Glutamatergic neuron (in vitro differentiated cells): Measurements from ENCODE around the gene ATP9B. TPM values are rescaled to one million over a fixed set of nuclear protein-coding genes. Genes with fewer than 3 reads are reported as not detected.

ENCODE experiments used
- DNase-seq: peaks from one replicate; pipeline ENCODE4 v3.0.0; 2022
- H3K27ac Mint-ChIP-seq: one replicate; pipeline ENCODE4 v1.8.0; 2020; ENCODE audit warnings: mild to moderate bottlenecking, mixed read lengths, inconsistent platforms; ENCODE audit not compliant: unreplicated experiment
- H3K27me3 Mint-ChIP-seq: one replicate; pipeline ENCODE4 v1.8.0; 2020; ENCODE audit warnings: mild to moderate bottlenecking, moderate library complexity, mixed read lengths, inconsistent platforms; ENCODE audit not compliant: unreplicated experiment
- H3K36me3 Mint-ChIP-seq: one replicate; pipeline ENCODE4 v1.8.0; 2020; ENCODE audit warnings: mild to moderate bottlenecking, mixed read lengths, inconsistent platforms; ENCODE audit not compliant: unreplicated experiment
- H3K4me1 Mint-ChIP-seq: one replicate; pipeline ENCODE4 v1.8.0; 2020; ENCODE audit warnings: mild to moderate bottlenecking, low read depth, mixed read lengths, inconsistent platforms; ENCODE audit not compliant: unreplicated experiment
- H3K4me3 Mint-ChIP-seq: one replicate; pipeline ENCODE4 v1.8.0; 2020; ENCODE audit warnings: mild to moderate bottlenecking, mixed read lengths, inconsistent platforms; ENCODE audit not compliant: unreplicated experiment
- H3K9me3 Mint-ChIP-seq: one replicate; pipeline ENCODE4 v1.8.0; 2020; ENCODE audit warnings: mild to moderate bottlenecking, moderate library complexity, mixed read lengths, inconsistent platforms; ENCODE audit not compliant: unreplicated experiment
- total RNA-seq: library from RNA; stranded (reverse); fragmentation: NEBNext Ultra II Directional; extraction: Animal tissue kit (Norgen Biotek cat#: 25700); gene quantifications from one replicate; pipeline ENCODE4 v1.2.1, GENCODE V29; 2021; ENCODE audit not compliant: unreplicated experiment
- TF ChIP-seq, protein P1 (sequence below): fragments of 200-600 bp; sonication (generic); IDR thresholded peaks from one replicate; pipeline ENCODE4 v1.5.0; 2021; ENCODE audit not compliant: partially characterized antibody, unreplicated experiment

Gene ATP9B
- total RNA-seq, 1 donor from 2014 or later = 62.6 TPM

DNA sequence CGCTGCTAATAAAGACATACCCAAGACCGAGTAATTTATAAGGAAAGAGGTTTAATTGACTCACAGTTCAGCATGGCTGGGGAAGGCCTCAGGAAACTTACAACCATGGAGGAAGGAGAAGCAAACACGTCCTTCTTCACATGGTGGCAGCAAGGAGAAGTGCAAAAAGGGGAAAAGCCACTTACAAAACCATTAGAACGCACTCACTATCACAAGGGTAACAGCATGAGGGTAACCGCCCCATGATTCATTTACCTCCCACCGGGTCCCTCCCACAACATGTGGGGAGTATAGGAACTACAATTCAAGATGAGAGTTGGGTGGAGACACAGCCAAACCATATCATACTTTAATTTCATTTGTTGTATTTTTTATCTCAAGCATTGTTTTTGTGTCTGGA is 67.5 kb downstream of the ATP9B start:
- DNase-seq = no peak
- Mint-ChIP-seq H3K27ac (no peak overlapping the region), H3K4me1 (peaks cover 2% of the 10 kb centered on the region), H3K9me3 (peaks cover 2% of the 10 kb centered on the region), H3K36me3 (no peaks in the 10 kb centered on the region), H3K4me3 (no peak overlapping the region), H3K27me3 (no peaks in the 10 kb centered on the region)
- TF ChIP-seq, protein P1, sequence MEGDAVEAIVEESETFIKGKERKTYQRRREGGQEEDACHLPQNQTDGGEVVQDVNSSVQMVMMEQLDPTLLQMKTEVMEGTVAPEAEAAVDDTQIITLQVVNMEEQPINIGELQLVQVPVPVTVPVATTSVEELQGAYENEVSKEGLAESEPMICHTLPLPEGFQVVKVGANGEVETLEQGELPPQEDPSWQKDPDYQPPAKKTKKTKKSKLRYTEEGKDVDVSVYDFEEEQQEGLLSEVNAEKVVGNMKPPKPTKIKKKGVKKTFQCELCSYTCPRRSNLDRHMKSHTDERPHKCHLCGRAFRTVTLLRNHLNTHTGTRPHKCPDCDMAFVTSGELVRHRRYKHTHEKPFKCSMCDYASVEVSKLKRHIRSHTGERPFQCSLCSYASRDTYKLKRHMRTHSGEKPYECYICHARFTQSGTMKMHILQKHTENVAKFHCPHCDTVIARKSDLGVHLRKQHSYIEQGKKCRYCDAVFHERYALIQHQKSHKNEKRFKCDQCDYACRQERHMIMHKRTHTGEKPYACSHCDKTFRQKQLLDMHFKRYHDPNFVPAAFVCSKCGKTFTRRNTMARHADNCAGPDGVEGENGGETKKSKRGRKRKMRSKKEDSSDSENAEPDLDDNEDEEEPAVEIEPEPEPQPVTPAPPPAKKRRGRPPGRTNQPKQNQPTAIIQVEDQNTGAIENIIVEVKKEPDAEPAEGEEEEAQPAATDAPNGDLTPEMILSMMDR = no peak

DNA sequence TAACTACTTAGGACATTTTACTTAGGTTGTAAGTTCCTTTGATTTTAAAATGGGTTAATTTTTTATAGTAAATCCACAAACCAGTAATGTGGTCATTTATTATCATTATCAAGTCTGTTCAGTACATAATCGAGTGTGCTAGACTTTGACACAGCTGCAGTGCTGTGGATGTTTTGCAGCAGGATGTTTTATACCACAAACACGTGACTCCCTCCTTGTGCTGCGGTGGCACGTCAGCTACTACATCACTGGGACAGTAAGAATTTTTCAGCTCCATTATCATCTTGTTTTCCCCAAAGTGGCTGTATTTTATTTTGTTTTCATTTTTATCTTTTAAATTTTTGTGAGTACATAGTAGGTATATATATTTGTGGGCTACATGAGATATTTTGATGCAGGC is 70.0 kb downstream of the ATP9B start:
- no peak overlapping the region for H3K4me3 Mint-ChIP-seq
- H3K9me3 Mint-ChIP-seq = peaks cover 2% of the 10 kb centered on the region
- H3K36me3 Mint-ChIP-seq = no peaks in the 10 kb centered on the region
- TF ChIP-seq, protein P1 = no peak
- no peak overlapping the region for H3K27ac Mint-ChIP-seq
- DNase-seq = no peak
- peaks cover 2% of the 10 kb centered on the region for H3K4me1 Mint-ChIP-seq
- peaks cover 2% of the 10 kb centered on the region for H3K27me3 Mint-ChIP-seq

DNA sequence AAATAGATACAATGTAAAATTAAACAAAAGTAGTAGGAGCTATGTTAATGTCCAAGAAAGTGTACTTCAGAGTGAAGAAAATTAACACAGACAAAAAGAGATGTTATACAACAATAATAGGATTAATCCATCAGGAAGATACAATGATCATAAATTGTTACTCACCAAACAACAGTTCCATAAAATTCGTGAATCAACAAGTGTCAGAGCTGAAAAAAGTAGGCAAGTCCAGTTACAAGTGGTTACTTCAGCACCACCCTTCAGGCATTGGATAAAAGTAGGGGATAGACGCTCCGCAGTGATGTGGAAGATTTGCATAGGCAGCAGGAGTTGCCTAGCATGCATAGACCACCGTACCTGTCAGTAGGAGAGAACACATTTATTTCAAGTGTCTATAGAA is 77.8 kb downstream of the ATP9B start:
- peaks cover 5% of the 10 kb centered on the region for H3K36me3 Mint-ChIP-seq

DNA sequence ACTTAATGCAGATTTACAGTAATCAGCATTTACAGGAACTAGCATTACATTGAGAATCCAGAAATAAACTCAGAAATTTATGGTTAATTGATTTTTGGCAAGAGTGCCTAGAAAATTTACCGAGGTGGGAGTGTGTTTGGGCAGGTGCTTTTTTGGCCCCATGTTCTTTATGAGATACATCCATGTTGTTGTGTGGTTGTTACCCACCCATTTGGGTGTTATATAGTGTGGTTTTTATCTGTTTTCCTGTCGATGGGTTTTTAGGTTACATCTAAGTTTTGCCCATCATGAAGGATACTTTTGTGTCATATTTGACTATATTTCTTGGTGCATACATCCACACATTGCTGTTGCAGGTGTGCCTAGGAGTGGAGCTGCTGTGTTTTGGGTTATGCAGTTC is 82.0 kb downstream of the ATP9B start:
- Mint-ChIP-seq H3K9me3 (peaks cover 3% of the 10 kb centered on the region), H3K4me3 (no peak overlapping the region), H3K4me1 (peaks cover 3% of the 10 kb centered on the region), H3K27ac (no peak overlapping the region), H3K27me3 (no peaks in the 10 kb centered on the region), H3K36me3 (no peaks in the 10 kb centered on the region)
- TF ChIP-seq, protein P1 = no peak
- no peak for DNase-seq

More for the DNA sequence above, 77.8 kb downstream of the ATP9B start:
- no peak for DNase-seq
- H3K27ac Mint-ChIP-seq = no peak overlapping the region
- no peak overlapping the region for H3K4me3 Mint-ChIP-seq
- peaks cover 5% of the 10 kb centered on the region for H3K27me3 Mint-ChIP-seq
- TF ChIP-seq, protein P1 = no peak
- H3K9me3 Mint-ChIP-seq = peaks cover 4% of the 10 kb centered on the region
- no peaks in the 10 kb centered on the region for H3K4me1 Mint-ChIP-seq

DNA sequence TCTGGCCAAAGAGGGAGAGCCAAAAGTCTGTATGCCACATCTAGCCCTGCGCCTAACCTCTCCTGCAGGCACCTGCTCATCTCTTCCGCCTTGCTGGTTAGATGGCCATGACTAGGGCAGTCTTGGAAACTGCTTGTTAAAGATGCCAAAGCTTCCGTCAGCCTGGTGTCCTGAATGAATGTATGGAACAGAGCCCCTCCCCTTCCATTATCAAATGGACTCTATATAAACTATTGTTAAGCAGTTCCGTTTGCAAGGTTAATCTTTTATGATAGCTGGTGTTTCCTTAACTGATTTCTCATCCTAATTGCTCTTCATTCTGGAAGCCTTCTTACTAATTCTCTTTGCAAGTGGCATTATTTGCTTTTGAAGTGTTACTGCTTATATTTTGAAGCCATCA is 87.1 kb downstream of the ATP9B start:
- DNase-seq = no peak
- H3K27me3 Mint-ChIP-seq = no peaks in the 10 kb centered on the region
- TF ChIP-seq, protein P1 = no peak
- H3K4me3 Mint-ChIP-seq = no peak overlapping the region
- no peaks in the 10 kb centered on the region for H3K36me3 Mint-ChIP-seq
- peaks cover 3% of the 10 kb centered on the region for H3K4me1 Mint-ChIP-seq
- no peak overlapping the region for H3K27ac Mint-ChIP-seq
- H3K9me3 Mint-ChIP-seq = peaks cover 2% of the 10 kb centered on the region
